Spleen (tissue), 11 donors: Measurements from ENCODE around the gene ST8SIA6. TPM values are rescaled to one million over a fixed set of nuclear protein-coding genes. Genes with fewer than 3 reads are reported as not detected.

Source experiments
- DNase-seq: peaks from one replicate; pipeline ENCODE4 v3.0.0-alpha.2; 2020
- H3K27ac ChIP-seq, 8 donors: fragments of 200-600 bp; sonication (generic) in 7 of 8; 1 replicate in 4 of 8; 2 replicates in 4 of 8; pipeline versions ENCODE4 v1.5.0 to v1.8.0; 2016 to 2021; ENCODE audit warnings: inconsistent platforms in 4 of 8, mild to moderate bottlenecking in 4 of 8, moderate library complexity in 1 of 8
- H3K27me3 ChIP-seq, 7 donors: fragments of 200-600 bp; sonication (generic) in 6 of 7; replicated peaks in 1 of 7; 1 replicate in 4 of 7; 2 replicates in 3 of 7; pipeline versions ENCODE4 v1.5.0 to v1.8.0; 2016 to 2021; ENCODE audit warnings: inconsistent platforms in 3 of 7, mild to moderate bottlenecking in 1 of 7
- H3K36me3 ChIP-seq, 6 donors: fragments of 200-600 bp; sonication (generic) in 5 of 6; 1 replicate in 4 of 6; 2 replicates in 2 of 6; pipeline versions ENCODE4 v1.5.0 to v1.8.0; 2016 to 2021; ENCODE audit warnings: inconsistent platforms in 2 of 6
- H3K4me1 ChIP-seq, 6 donors: fragments of 200-600 bp; sonication (generic) in 5 of 6; 1 replicate in 3 of 6; 2 replicates in 3 of 6; pipeline versions ENCODE4 v1.5.0 to v1.8.0; 2016 to 2021; ENCODE audit warnings: inconsistent platforms in 3 of 6
- H3K4me3 ChIP-seq, 8 donors: fragments of 200-600 bp; sonication (generic) in 7 of 8; 1 replicate in 4 of 8; 2 replicates in 4 of 8; pipeline versions ENCODE4 v1.5.0 to v1.8.0; 2016 to 2021; ENCODE audit warnings: inconsistent platforms in 4 of 8, mild to moderate bottlenecking in 4 of 8, moderate library complexity in 2 of 8
- H3K9me3 ChIP-seq, 8 donors: fragments of 200-600 bp; sonication (generic) in 7 of 8; 1 replicate in 4 of 8; 2 replicates in 4 of 8; pipeline versions ENCODE4 v1.5.0 to v1.8.0; 2016 to 2021; ENCODE audit warnings: inconsistent platforms in 4 of 8
- CTCF ChIP-seq, 11 experiments: fragments of 200-600 bp in 7 of 11; fragments of 450-650 bp in 4 of 11; sonication (generic) in 4 of 11; IDR thresholded peaks in 8 of 11; conservative IDR thresholded peaks in 3 of 11; 1 replicate in 7 of 11; 2 replicates in 4 of 11; pipeline versions ENCODE4 v1.4.0 to v1.8.0; 2016 to 2021; ENCODE audit warnings: antibody characterized with exemption in 11 of 11, inconsistent platforms in 4 of 11, mild to moderate bottlenecking in 1 of 11
- POLR2A ChIP-seq, 3 donors: fragments of 450-650 bp; IDR thresholded peaks; one replicate each; pipeline ENCODE4 v1.5.1; 2017; ENCODE audit warnings: antibody characterized with exemption in 3 of 3, mild to moderate bottlenecking in 1 of 3
- POLR2AphosphoS5 ChIP-seq, 3 donors: sonication (generic); formaldehyde crosslinking; IDR thresholded peaks; one replicate each; pipeline ENCODE4 v1.5.1; 2017; ENCODE audit warnings: antibody characterized with exemption in 3 of 3
- whole genome bisulfite sequencing, 5 donors: extraction: QIAGEN DNeasy Blood & Tissue Kit in 3 of 5; methylation state at CpG; one replicate each; pipeline versions ENCODE4 v1.1.5 to v1.1.7; 2013 to 2018; 5-methylcytosine and 5-hydroxymethylcytosine counted together
- intact Hi-C: fragments of 100-400 bp; cut with DNase I; formaldehyde crosslinking; loops from one replicate; pipeline ENCODE4 v1.15.0; 2023; ENCODE audit warnings: low total_unique reads
- polyA plus RNA-seq, 3 donors: library from polyadenylated mRNA; stranded (reverse); fragments of 200-250 nt; gene quantifications; one replicate each; pipeline ENCODE4 v1.2.1, GENCODE V29; 2013
- total RNA-seq, 7 donors: library from RNA; depleted of rRNA in 3 of 7; stranded (reverse); fragments of >200 nt in 3 of 7; fragmentation: NEBNext Ultra II Directional in 4 of 7; extraction: Animal tissue kit (Norgen Biotek cat#: 25700) in 4 of 7; gene quantifications; one replicate each; pipeline versions ENCODE4 v1.1.0 to v1.2.1, GENCODE V29; 2016 to 2021
- donor health status: healthy with polysubstance abuse.
- donor health status: DM: no; HTN: no; CAD: no; lungs with moderate emphysema.
- donor health status: DM: no; HTN: no; CAD: no.
- donor health status: Bipolar disorder and iron deficiency.
- donor health status: healthy.
- donor health status: DM: no; HTN: no; CAD: no.
- donor health status: DM: yes; HTN: yes; CAD: no.

The ST8SIA6 gene
- total and polyA plus RNA-seq, 10 donors, result 0.02 to 1.2 (median 1.0) TPM; not detected in 3

GRCh38 chr10:17348011-17348500, 106.3 kb downstream of the ST8SIA6 start:
- TF ChIP-seq POLR2AphosphoS5 (IDR thresholded peaks at IDR 0.05) (no peak), POLR2A (IDR thresholded peaks at IDR 0.05) (no peak), CTCF (IDR thresholded peaks at IDR 0.05 in 8 of 11, conservative IDR thresholded peaks at IDR 0.05 in 3 of 11) (no peak)
- 46 to 75% (median 55%) methylated on average over 4 of the region's 4 CpGs for WGBS, 5 donors
- Histone ChIP-seq H3K4me3 (no peak overlapping the region), H3K4me1 (no peaks in the 10 kb centered on the region), H3K27me3 (peaks cover 0 to 4% (median 0%) of the 10 kb centered on the region in 7 donors), H3K27ac (peak overlapping the region in 2 of 8 donors; percentile 1 to 20), H3K9me3 (peaks cover 0 to 3% (median 0%) of the 10 kb centered on the region in 8 donors), H3K36me3 (no peaks in the 10 kb centered on the region)
- no peak for DNase-seq
- intact Hi-C loops, result no loop called here

- Histone ChIP-seq H3K4me3 (no peak overlapping the region), H3K27me3 (no peaks in the 10 kb centered on the region), H3K27ac (no peak overlapping the region), H3K9me3 (peaks cover 0 to 26% (median 21%) of the 10 kb centered on the region in 8 donors), H3K36me3 (no peaks in the 10 kb centered on the region), H3K4me1 (no peaks in the 10 kb centered on the region)
- WGBS, 5 donors, result 72 to 84% (median 76%) methylated on average over 4 of the region's 4 CpGs
- intact Hi-C loops, result no loop called here
- no peak for TF ChIP-seq CTCF (IDR thresholded peaks at IDR 0.05 in 8 of 11, conservative IDR thresholded peaks at IDR 0.05 in 3 of 11)
- TF ChIP-seq POLR2A (IDR thresholded peaks at IDR 0.05), result no peak
- TF ChIP-seq POLR2AphosphoS5 (IDR thresholded peaks at IDR 0.05), result no peak
- DNase-seq, result no peak
Measured at GRCh38 chr10:17344206-17344605, 110.2 kb downstream of the ST8SIA6 start.

- H3K9me3 ChIP-seq, result peaks cover 0 to 32% (median 22%) of the 10 kb centered on the region in 8 donors
- H3K27me3 ChIP-seq, result no peaks in the 10 kb centered on the region
- no peak overlapping the region for H3K4me3 ChIP-seq
- 84 to 90% (median 84%) methylated on average over 3 of the region's 3 CpGs for WGBS, 5 donors
- no peaks in the 10 kb centered on the region for H3K36me3 ChIP-seq
- H3K4me1 ChIP-seq, result no peaks in the 10 kb centered on the region
- intact Hi-C loops, result no loop called here
- H3K27ac ChIP-seq, result no peak overlapping the region
- DNase-seq, result no peak
- no peak for TF ChIP-seq POLR2AphosphoS5 (IDR thresholded peaks at IDR 0.05)
Measured at GRCh38 chr10:17343118-17343517, 111.3 kb downstream of the ST8SIA6 start.

GRCh38 chr10:17340144-17340829, 114.1 kb downstream of the ST8SIA6 start:
- no peak for TF ChIP-seq CTCF (IDR thresholded peaks at IDR 0.05 in 8 of 11, conservative IDR thresholded peaks at IDR 0.05 in 3 of 11)
- TF ChIP-seq POLR2AphosphoS5 (IDR thresholded peaks at IDR 0.05), result no peak
- no peak for TF ChIP-seq POLR2A (IDR thresholded peaks at IDR 0.05)
- Histone ChIP-seq H3K4me1 (no peaks in the 10 kb centered on the region), H3K27ac (no peak overlapping the region), H3K4me3 (no peak overlapping the region), H3K9me3 (peaks cover 0 to 32% (median 22%) of the 10 kb centered on the region in 8 donors), H3K36me3 (no peaks in the 10 kb centered on the region), H3K27me3 (no peaks in the 10 kb centered on the region)
- 83 to 87% (median 85%) methylated on average over 13 of the region's 13 CpGs for WGBS, 5 donors
- DNase-seq, result no peak
- intact Hi-C loops, result no loop called here
